GM19395 (cell line): Measurements from ENCODE around the gene DEGS2.

Experiments used
- ATAC-seq: cut with Tn5 transposase; IDR thresholded peaks from one replicate; pipeline ENCODE4 v1.9.1; 2021; ENCODE audit warnings: mild to moderate bottlenecking, moderate library complexity; ENCODE audit not compliant: unreplicated experiment

The DEGS2 gene

DNA sequence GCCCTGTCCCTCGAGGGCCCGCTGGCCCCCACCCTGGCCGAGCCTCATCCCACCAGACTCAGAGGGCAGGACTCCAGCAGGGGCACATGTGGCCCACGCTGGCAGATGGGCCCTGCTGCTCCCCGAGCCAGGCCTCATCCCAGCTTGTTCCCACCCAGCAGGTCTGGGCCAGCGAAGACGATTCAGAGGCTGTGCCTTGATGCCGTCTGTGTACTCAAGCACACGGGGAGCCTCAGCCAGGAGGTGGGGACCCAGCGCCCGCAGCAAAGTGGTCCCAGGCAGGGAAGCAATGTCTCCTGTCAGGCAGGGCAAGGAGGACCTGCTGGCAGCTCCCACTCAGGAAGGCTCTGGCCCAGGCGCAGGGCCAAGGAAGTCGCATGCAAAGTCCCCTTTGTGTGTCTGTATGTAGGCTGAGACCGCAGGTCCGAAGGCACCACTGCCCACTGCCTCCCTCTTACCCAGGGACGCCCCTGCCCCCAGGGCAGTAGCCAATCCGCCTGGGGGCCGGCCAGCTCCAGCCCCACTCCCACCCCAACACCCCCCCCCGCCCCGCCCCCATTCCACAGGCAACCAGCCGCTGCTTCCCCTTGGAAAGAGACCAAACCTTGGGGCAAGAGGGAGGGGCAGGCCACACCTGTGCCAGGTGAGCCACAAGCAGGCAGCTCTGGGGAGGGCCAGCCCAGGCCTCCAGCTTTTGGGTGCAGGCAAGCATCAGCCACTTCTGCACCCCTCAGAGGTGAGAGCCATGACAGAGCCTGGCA lies 9.4 kb downstream of the DEGS2 start:
- no peak for ATAC-seq

DNA sequence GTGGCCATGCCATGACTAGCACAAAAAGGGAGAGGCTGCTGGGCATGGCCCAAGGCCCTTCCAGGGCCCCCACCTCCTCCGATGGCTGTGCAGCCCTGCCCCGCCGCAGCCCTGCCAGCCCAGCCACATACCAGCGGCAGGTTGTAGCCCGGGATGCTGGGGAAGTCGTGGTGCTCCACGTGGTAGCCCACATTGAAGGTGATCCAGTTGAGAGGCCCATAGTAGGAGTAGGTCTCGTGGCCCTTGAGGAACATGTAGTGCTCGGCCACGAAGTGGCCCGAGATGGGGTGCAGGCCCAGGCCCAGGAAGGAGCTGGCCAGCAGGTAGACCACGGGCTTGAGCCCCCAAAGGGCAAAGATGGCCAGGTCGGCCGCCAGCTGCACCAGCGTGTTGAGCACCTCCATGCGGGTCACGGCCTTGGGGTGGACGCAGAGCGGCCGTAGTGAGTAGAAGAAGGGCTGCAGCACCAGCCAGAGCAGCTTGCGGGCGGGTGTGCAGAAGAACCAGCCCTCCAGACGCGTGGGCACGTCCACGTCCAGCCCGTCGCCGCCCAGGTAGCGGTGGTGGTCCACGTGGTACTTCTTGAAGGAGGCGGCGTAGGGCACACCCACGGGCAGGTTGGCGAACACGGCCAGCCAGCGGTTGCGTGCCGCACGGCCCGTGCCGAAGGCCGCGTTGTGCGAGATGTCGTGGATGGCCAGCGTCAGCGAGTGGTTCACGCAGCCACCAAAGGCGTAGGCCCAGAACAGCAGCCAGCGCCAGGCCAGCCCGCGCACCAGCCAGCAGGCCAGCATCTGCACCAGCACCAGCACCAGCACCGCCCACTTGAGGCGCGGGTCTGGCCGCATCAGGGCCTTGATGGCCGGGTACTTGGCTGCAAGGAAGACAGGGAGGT lies 10.4 kb downstream of the DEGS2 start:
- ATAC-seq: no peak

DNA sequence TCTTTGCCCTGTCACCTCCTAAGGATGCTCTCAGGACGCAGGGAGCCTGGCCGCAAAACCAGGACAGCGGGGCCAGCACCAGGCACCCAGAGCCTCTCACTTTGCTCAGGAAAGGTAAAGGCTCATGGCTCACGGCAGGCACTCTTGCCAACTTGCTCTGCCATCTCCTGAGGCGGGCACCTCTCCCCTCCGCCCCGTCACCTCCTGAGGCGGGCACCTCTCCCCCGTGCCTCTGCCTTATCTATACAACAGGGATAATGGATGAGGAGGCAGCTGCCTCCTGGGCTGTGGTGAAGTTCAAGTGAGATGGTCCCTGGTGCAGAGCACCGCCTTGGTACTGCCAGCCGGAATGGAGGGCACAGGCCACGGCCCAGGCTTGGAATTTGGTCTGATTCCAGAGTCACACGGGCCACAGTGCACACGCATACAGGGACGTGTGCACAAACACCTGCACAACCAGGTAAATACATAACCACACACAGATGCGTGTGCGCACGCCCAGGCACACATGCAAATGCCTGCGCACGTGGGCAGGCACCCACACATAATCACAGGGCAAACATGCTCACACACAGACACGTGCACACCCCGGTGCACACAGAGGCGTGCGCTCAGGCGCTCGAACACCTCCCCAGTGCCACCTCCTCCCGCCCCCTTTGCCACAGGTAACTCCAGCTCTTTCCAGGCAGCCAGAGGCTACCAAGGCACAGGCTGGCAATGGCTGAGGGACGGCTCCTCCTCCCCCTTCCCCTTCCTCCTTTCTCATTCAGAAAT lies 11.6 kb downstream of the DEGS2 start:
- no peak for ATAC-seq

DNA sequence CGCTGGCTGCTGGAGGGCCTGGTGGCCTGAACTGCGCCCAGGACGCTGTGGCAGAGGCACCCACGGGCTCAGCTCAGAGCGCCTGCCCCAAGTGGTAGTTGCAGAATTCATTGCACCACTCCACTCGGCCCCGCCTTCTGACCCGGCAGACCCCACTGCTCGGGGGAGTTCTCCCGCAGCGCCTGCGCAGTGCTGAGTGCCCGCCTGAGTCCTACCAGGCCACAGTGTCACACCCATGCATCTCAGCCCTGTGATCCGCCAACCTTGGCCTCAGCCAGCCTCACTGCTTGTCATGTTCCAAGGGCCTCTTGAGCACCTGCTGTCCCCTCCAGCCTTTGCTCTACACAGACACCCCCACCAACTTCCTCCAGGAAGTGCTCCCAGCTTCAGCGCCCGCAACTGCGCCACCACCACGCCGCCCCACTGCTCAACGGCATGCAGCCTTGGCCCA lies 12.2 kb downstream of the DEGS2 start:
- peak; percentile 46 for ATAC-seq

GRCh38 chr14:100146531-100147091 lies 12.8 kb downstream of the DEGS2 start:
- no peak for ATAC-seq

GRCh38 chr14:100145682-100146464 lies 13.6 kb downstream of the DEGS2 start:
- ATAC-seq: no peak

GRCh38 chr14:100144996-100145646 lies 14.3 kb downstream of the DEGS2 start:
- ATAC-seq: no peak

DNA sequence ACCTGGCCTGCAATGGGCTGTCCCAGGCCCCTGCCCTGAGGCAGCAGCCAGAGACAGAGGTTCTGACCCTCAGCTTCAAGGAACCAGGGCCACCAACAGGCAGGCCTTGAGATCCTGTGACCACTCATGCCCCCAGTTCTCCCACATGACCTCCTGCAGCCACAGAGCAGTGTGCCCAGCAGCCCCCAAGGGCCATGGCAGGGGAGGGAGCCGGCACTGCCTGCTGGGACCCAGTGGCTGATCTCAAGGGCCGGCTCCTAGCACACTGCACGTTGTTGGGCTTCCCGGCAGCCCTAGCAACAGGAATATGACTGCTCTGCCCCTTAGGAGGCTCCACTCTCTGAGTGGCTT lies 14.8 kb downstream of the DEGS2 start:
- ATAC-seq: no peak

- no peak for ATAC-seq
Observed at GRCh38 chr14:100143934-100144333, 15.5 kb downstream of the DEGS2 start.

GRCh38 chr14:100143523-100143922 lies 15.9 kb downstream of the DEGS2 start:
- no peak for ATAC-seq

GRCh38 chr14:100142073-100143040 lies 17.1 kb downstream of the DEGS2 start:
- ATAC-seq: no peak

DNA sequence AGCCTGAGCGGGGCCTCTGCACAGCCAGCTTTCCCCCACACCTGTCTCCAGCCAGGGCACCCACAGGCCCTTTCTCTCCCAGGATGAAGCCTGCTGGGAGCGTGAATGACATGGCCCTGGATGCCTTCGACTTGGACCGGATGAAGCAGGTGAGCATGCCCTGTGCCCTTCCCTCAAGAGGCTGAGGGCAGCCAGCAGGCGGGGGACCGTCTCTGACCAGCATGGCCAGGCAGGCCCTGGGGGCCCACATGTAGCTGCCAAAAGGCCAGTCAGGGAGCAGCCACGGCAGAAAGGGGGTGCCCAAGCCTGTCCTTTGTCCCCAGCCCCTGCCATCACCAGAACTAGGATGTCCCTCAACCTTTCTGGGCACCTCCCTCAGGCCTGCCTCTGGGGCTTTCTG lies 18.3 kb downstream of the DEGS2 start:
- ATAC-seq: no peak

DNA sequence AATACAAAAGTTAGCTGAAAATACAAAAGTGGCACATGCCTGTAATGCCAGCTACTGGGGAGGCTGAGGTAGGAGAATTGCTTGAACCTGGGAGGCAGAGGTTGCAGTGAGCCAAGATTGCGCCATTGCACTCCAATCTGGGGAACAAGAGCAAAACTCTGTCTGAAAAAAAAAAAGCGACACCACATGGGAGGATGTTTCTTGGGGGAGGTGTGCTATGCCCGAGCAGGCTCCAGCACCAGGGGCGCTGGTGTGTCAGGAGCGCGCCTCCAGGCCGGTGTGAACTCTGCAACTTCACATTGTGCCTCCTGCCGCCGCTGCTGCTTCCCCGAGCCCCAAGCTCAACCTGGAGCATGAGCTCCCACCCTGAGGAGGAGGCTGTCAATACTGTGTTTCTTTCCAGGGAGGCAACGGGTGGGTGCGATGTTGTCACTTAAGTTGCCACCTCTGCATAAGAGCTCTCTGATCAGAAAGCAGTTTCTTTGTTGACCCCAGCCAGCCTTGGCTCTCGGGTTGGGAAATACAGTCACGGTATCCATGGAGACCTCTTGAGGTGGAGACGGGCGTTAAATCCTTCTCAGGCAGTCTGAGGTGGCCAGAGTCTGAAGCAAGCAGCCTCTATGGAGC lies 18.9 kb downstream of the DEGS2 start:
- ATAC-seq: no peak

GRCh38 chr14:100138955-100139354 lies 20.5 kb downstream of the DEGS2 start:
- no peak for ATAC-seq

- ATAC-seq: peak; percentile 65
Observed at GRCh38 chr14:100138082-100138787, 21.2 kb downstream of the DEGS2 start.

DNA sequence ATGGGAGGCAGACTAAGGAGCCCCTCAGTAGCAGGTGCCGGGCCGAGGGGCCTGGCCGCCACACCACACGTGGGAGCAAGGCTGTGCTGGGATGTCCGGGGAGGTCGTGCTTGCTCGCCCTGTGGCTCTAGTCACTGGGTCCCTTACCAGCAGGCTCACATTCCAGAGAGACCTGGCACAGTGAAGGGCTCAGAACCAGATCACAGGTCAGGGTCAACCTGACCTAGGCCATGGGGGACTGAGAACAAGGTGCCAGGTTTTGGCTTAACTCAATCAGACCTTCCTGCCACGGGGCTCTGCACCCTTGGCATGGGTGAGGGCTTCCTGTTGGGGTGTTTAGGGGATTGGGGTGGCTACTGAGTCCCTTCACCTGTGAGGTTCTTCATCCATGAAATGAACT lies 22.3 kb downstream of the DEGS2 start:
- no peak for ATAC-seq

DNA sequence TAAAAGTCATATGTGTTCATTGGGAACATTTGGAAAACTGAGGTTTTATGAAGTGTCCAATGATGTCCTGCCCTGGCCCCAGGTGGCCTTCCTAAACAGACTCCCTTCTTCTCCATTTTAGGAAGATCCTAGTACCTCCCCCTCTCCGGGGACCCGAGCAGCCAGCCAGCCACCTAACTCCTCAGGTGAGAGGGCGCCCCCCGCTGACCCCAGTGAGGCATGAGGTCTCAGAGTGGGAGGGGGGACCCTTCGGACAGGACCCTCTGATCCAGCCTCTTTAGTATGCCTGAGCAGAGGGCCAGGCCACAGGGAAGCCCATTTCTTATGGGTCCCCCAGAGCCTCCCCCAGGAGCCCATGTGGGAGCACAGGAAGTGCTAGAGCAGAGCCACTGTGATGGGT lies 23.7 kb downstream of the DEGS2 start:
- no peak for ATAC-seq

DNA sequence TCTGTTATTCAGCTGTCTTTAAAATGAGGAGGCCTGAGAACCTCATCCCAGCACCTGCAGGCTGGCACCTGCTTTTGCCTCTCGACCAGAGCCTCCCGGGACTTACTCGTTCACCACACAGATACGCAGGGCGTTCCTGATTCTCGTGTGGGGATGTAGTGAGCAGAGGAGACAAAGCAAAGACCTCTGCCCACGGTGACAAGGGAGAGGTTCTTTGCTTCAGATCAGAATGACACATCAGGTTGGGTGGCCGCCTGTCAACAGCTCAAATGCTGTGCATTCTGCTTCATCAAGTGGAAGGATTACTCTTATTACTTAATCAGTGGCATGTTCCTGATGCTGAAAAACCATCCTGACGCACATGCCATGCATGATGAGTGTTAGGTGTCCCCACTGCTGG lies 24.4 kb downstream of the DEGS2 start:
- ATAC-seq: no peak
